ENCODE results near the gene SLC9A8. TPM values are rescaled to one million over a fixed set of nuclear protein-coding genes. Genes with fewer than 3 reads are reported as not detected.

SLC9A8 gene
- total and polyA plus RNA-seq, 2 of the 8 experiments (the other 6 are each of a cell fraction or from before 2014, with no cell fraction given) = 3.2 to 6.2 TPM

- ChIA-PET POLR2A (ENCODE audit: partially characterized antibody) (interaction anchor here (1.1 to 1.7 kb wide), 6 partner anchors 14 to 133 kb away, joined by 3 to 5 read pairs (median 4); partner anchors contain the start of gene SNAI1), CTCF (ENCODE audit: partially characterized antibody) (interaction anchor here (0.8 to 1.7 kb wide), 4 partner anchors 11 to 242 kb away, joined by 3 to 10 read pairs (median 4); no protein-coding TSS in a partner anchor)
- Histone ChIP-seq H2BK12ac (ENCODE audit: low read depth, low read length) (peak within 1 kb of the TSS; percentile 68; the same call in 1 of the 2 replicates), H2AFZ (ENCODE audit: low read length) (no peak within 1 kb of the TSS; the same call in 1 of the 2 replicates), H3K36me3 (ENCODE audit: control insufficient read depth in 2 of 4, insufficient read depth in 4 of 4, low read length in 3 of 4) (peaks cover 0 to 10% (median 0%) of the 10 kb centered on the region in 4 experiments; a peak in 4 of 8 replicates), H3K56ac (replicated peaks; ENCODE audit: insufficient read length, low read depth, low read length) (no peak within 1 kb of the TSS), H4K8ac (ENCODE audit: extremely low read depth, insufficient read depth, low read length) (peak within 1 kb of the TSS; percentile 54; the same call in 1 of the 2 replicates), H3K79me1 (ENCODE audit: low read depth, low read length) (peaks cover 10% of the 10 kb centered on the region), H2BK120ac (replicated peaks; ENCODE audit: low read depth, low read length) (no peak within 1 kb of the TSS), H3K9ac (replicated peaks in 1 of 4; ENCODE audit: extremely low read depth in 1 of 4, low read depth in 3 of 4, low read length in 3 of 4) (peak within 1 kb of the TSS; percentile 49 to 77 (median 66)), H4K20me1 (replicated peaks in 1 of 2; ENCODE audit: control insufficient read depth in 1 of 2, insufficient read depth in 2 of 2, low read length in 2 of 2) (peaks cover 6 to 10% of the 10 kb centered on the region in 2 experiments), H3K4me2 (ENCODE audit: insufficient read depth in 1 of 2, low read depth in 2 of 2, low read length in 2 of 2) (peak within 1 kb of the TSS; percentile 94 to 98), H3K14ac (ENCODE audit: insufficient read length) (no peak within 1 kb of the TSS), H3K79me2 (ENCODE audit: control insufficient read depth in 1 of 2, insufficient read depth in 2 of 2, low read length in 2 of 2) (peaks cover 19 to 49% of the 10 kb centered on the region in 2 experiments), H2BK20ac (ENCODE audit: low read length) (0 out of 2 replicates have a peak within 1 kb of the TSS, but pooled peaks have one; percentile 61), H3K4me1 (replicated peaks in 1 of 4; ENCODE audit: control insufficient read depth in 3 of 4, insufficient read depth in 4 of 4, low read length in 3 of 4) (peaks cover 3 to 14% (median 8%) of the 10 kb centered on the region in 4 experiments; a peak in 5 of 7 replicates), H4K91ac (replicated peaks; ENCODE audit: insufficient read length, low read length) (peak within 1 kb of the TSS; percentile 65), H3K4ac (replicated peaks; ENCODE audit: insufficient read length, low read depth, low read length) (no peak within 1 kb of the TSS), H2AK5ac (ENCODE audit: low read depth, low read length) (no peak within 1 kb of the TSS), H3K18ac (ENCODE audit: extremely low read depth, low read length) (peak within 1 kb of the TSS; percentile 28; the same call in 1 of the 2 replicates), H2BK5ac (ENCODE audit: low read depth, low read length) (0 out of 2 replicates have a peak within 1 kb of the TSS, but pooled peaks have one; percentile 60), H3K27me3 (replicated peaks in 1 of 4; ENCODE audit: control insufficient read depth in 3 of 4, extremely low read depth in 1 of 4, insufficient read depth in 3 of 4, low read length in 3 of 4) (no peaks in the 10 kb centered on the region), H3K27ac (ENCODE audit: low read depth, low read length) (peak within 1 kb of the TSS; percentile 76; the same call in 1 of the 2 replicates), H4K5ac (ENCODE audit: insufficient read length, low read depth, low read length) (no peak within 1 kb of the TSS), H2BK15ac (ENCODE audit: low read length) (0 out of 2 replicates have a peak within 1 kb of the TSS, but pooled peaks have one; percentile 92), H3K23ac (ENCODE audit: insufficient read length) (no peak within 1 kb of the TSS), H3K9me3 (ENCODE audit: insufficient read depth in 2 of 2, low read depth in 1 of 2, low read length in 1 of 2) (no peaks in the 10 kb centered on the region), H3K4me3 (ENCODE audit: extremely low read depth in 1 of 4, insufficient read depth in 2 of 4, low read depth in 3 of 4, low read length in 4 of 4) (peak within 1 kb of the TSS; percentile 74 to 99 (median 91)), H3K23me2 (ENCODE audit: low read depth, low read length) (peaks cover 7% of the 10 kb centered on the region; the same call in 1 of the 2 replicates)
- DNase-seq (ENCODE audit: low read depth in 1 of 2, low spot score in 2 of 2) (peak; percentile 44 to 88), FAIRE-seq (no peak)
- WGBS, 2 experiments (ENCODE audit: extremely low coverage in 1 of 2, insufficient coverage in 1 of 2, insufficient read length in 1 of 2, insufficient replicate concordance in 2 of 2, low coverage in 1 of 2, low lambda C conversion rate in 2 of 2, missing lambda C conversion rate in 1 of 2) = 5% methylated on average over 52 of the region's 79 CpGs; no CpG with 5 or more reads in 1 of the 2 experiments
- peak; percentile 82 for TF ChIP-seq ASH2L (IDR thresholded peaks at IDR 0.05; ENCODE audit: low read length)
- TF ChIP-seq ZNF274 (IDR thresholded peaks at IDR 0.05; ENCODE audit: borderline replicate concordance, extremely low read depth, low read length) = no peak
- TF ChIP-seq RBBP5 (IDR thresholded peaks at IDR 0.05; ENCODE audit: borderline replicate concordance, low read depth, low read length) = peak; percentile 94
- TF ChIP-seq, protein P1, sequence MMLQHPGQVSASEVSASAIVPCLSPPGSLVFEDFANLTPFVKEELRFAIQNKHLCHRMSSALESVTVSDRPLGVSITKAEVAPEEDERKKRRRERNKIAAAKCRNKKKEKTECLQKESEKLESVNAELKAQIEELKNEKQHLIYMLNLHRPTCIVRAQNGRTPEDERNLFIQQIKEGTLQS (IDR thresholded peaks at IDR 0.05; ENCODE audit: insufficient read depth, low read depth, low read length) = no peak
- no peak for TF ChIP-seq BCL11A (IDR thresholded peaks at IDR 0.05; ENCODE audit: low read depth in 2 of 2, low read length in 2 of 2)
- TF ChIP-seq KDM5A (IDR thresholded peaks at IDR 0.05; ENCODE audit: low read length) = peak; percentile 76
- TF ChIP-seq, protein P2, sequence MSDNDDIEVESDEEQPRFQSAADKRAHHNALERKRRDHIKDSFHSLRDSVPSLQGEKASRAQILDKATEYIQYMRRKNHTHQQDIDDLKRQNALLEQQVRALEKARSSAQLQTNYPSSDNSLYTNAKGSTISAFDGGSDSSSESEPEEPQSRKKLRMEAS (IDR thresholded peaks at IDR 0.05) = peak; percentile 41
- TF ChIP-seq POLR2A (IDR thresholded peaks at IDR 0.05; ENCODE audit: control extremely low read depth in 1 of 2, low read depth in 2 of 2, low read length in 2 of 2) = peak; percentile 53 to 62; a peak in 2 of 3 replicates
- peak in 1 of 2 experiments; percentile 69; a peak in 1 of 4 replicates for TF ChIP-seq HDAC2 (IDR thresholded peaks at IDR 0.05; ENCODE audit: borderline replicate concordance in 1 of 2, low read depth in 2 of 2, low read length in 2 of 2)
Observed at GRCh38 chr20:49936153-49937026, 123.8 kb downstream of the SLC9A8 start, which contains the start of gene RNF114. RNF114 (plus strand) TSS chr20:49936397; CDS start chr20:49936413, 16 bp downstream.

All from H1 (cell line).